ENCODE data around the gene IL15RA. TPM values are rescaled to one million over a fixed set of nuclear protein-coding genes. Genes with fewer than 3 reads are reported as not detected.
"Not testable (repeated sequence)": the region's sequence is repeated elsewhere in the genome, so short reads cannot be mapped to it uniquely, and the experiment has no call there.

IL15RA gene
- total and polyA plus RNA-seq, 12 donors, result 2.8 to 55.8 (median 10.0) TPM

DNA sequence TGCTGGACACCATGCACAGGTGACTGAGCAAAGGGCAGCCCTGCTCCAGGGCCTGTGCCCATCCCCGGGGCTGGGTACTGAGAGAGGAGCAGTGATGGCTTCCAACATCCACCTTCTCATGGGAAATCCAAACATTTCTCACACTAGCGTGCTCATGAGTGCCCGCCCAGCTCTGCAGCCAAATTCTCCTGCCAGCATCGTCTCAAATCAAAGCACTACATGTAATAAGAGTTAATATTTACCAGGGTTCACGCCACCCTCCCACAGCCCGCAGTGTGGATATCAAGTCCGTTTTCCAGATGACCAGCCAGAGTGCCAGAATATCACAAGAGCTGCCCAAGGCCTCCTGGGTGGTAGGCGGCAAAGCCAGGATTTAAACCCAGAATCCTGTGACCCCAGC, 12.1 kb downstream of the IL15RA start:
- intact Hi-C loops (cut with DNase I), result no loop called here
- Histone ChIP-seq H3K4me3 (no peak overlapping the region), H3K36me3 (replicated peaks in 1 of 2) (no peaks in the 10 kb centered on the region), H3K9me3 (replicated peaks in 1 of 3) (no peaks in the 10 kb centered on the region), H3K4me1 (replicated peaks in 1 of 2) (no peaks in the 10 kb centered on the region), H3K27me3 (no peaks in the 10 kb centered on the region), H3K27ac (no peak overlapping the region)
- TF ChIP-seq POLR2A (IDR thresholded peaks at IDR 0.05), result no peak
- no peak for DNase-seq
- 89 to 91% (median 89%) methylated on average over 8 of the region's 8 CpGs for WGBS, 4 donors

DNA sequence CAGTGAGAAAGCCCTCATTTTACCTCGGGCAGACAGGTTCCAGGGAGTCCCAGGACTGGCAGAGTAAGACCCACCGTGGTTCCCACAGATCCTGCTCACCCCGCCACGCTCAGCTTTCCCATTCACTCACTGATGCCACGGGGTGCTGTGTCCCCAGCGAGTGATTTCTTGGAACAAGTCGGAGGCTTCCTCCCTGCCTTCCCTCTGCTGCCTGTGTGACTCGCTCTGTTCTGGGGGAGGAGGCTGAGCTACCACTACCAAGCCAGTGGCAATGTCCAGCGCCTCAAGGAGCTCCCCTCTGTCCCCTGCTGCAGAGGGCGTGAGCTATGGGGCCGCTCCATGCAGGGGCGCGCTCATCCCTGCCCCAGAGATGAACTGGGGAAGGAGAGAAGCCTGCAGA, 12.6 kb downstream of the IL15RA start:
- H3K27me3 ChIP-seq, result no peaks in the 10 kb centered on the region
- intact Hi-C loops (cut with DNase I), result no loop called here
- H3K4me3 ChIP-seq, result no peak overlapping the region
- no peaks in the 10 kb centered on the region for H3K4me1 ChIP-seq (replicated peaks in 1 of 2)
- DNase-seq, result peak in 1 of 7 donors; percentile 38
- H3K36me3 ChIP-seq (replicated peaks in 1 of 2), result peaks cover 0 to 5% of the 10 kb centered on the region in 2 donors
- TF ChIP-seq, protein P1, sequence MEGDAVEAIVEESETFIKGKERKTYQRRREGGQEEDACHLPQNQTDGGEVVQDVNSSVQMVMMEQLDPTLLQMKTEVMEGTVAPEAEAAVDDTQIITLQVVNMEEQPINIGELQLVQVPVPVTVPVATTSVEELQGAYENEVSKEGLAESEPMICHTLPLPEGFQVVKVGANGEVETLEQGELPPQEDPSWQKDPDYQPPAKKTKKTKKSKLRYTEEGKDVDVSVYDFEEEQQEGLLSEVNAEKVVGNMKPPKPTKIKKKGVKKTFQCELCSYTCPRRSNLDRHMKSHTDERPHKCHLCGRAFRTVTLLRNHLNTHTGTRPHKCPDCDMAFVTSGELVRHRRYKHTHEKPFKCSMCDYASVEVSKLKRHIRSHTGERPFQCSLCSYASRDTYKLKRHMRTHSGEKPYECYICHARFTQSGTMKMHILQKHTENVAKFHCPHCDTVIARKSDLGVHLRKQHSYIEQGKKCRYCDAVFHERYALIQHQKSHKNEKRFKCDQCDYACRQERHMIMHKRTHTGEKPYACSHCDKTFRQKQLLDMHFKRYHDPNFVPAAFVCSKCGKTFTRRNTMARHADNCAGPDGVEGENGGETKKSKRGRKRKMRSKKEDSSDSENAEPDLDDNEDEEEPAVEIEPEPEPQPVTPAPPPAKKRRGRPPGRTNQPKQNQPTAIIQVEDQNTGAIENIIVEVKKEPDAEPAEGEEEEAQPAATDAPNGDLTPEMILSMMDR (IDR thresholded peaks at IDR 0.05), result no peak
- H3K9me3 ChIP-seq (replicated peaks in 1 of 3), result no peaks in the 10 kb centered on the region
- 89 to 96% (median 93%) methylated on average over 13 of the region's 13 CpGs for WGBS, 4 donors
- no peak overlapping the region for H3K27ac ChIP-seq

DNA sequence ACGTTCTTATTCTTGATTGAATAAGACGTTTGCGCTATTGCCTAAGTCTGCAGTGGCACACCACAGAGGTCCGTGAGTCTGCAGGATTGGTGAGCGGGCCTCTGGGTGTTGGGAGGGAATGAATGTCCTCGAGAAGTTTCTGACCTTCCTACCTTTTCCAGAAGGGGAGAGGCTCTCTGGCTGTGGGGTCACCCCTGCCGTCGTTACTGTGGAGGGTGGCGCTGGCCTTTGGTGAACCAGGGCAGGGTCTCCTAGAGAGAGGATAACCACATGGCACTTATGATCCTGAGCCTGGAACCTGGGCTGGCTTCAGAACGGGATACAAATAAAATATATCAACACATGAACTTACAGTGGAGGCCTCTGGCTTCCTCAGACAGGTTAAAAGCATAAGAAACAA, 13.8 kb downstream of the IL15RA start:
- Histone ChIP-seq H3K4me3 (no peak overlapping the region), H3K27me3 (no peaks in the 10 kb centered on the region), H3K27ac (no peak overlapping the region), H3K36me3 (replicated peaks in 1 of 2) (peaks cover 0 to 9% of the 10 kb centered on the region in 2 donors), H3K9me3 (replicated peaks in 1 of 3) (no peaks in the 10 kb centered on the region), H3K4me1 (replicated peaks in 1 of 2) (no peaks in the 10 kb centered on the region)
- peak in 1 of 7 donors; percentile 15 for DNase-seq
- intact Hi-C loops (cut with DNase I), result no loop called here
- TF ChIP-seq POLR2A (IDR thresholded peaks at IDR 0.05), result no peak
- TF ChIP-seq, protein P1 (IDR thresholded peaks at IDR 0.05), result no peak
- 80 to 88% (median 84%) methylated on average over 7 to 10 of the region's 10 CpGs for WGBS, 4 donors

DNA sequence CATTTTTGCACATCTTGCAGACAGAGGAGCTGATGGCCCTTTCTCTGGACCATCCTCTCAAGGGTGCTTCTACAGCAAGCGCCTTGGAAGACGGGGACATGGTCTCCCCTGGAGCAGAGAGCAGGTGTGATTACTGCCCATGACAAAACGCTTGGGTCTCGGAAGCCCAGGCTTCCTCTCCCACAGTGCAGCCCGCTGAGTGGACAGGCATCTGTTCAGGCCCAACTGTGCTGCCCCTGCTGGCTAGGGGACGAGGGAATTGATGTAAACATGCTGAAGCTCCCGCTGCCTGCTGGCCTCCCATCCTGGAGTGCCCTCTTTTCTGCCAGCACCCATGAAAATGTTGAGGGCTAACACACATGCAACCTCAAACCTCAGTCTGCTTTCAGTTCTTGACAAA, 14.3 kb downstream of the IL15RA start:
- WGBS, 4 donors, result 89 to 94% (median 92%) methylated on average over 6 to 7 of the region's 7 CpGs
- H3K27ac ChIP-seq, result no peak overlapping the region
- H3K4me3 ChIP-seq, result no peak overlapping the region
- peak in 1 of 7 donors; percentile 41 for DNase-seq
- no peaks in the 10 kb centered on the region for H3K27me3 ChIP-seq
- no peaks in the 10 kb centered on the region for H3K9me3 ChIP-seq (replicated peaks in 1 of 3)
- H3K4me1 ChIP-seq (replicated peaks in 1 of 2), result no peaks in the 10 kb centered on the region
- peaks cover 0 to 9% of the 10 kb centered on the region in 2 donors for H3K36me3 ChIP-seq (replicated peaks in 1 of 2)
- intact Hi-C loops (cut with DNase I), result no loop called here
- TF ChIP-seq, protein P1 (IDR thresholded peaks at IDR 0.05), result no peak
- TF ChIP-seq POLR2A (IDR thresholded peaks at IDR 0.05), result no peak

DNA sequence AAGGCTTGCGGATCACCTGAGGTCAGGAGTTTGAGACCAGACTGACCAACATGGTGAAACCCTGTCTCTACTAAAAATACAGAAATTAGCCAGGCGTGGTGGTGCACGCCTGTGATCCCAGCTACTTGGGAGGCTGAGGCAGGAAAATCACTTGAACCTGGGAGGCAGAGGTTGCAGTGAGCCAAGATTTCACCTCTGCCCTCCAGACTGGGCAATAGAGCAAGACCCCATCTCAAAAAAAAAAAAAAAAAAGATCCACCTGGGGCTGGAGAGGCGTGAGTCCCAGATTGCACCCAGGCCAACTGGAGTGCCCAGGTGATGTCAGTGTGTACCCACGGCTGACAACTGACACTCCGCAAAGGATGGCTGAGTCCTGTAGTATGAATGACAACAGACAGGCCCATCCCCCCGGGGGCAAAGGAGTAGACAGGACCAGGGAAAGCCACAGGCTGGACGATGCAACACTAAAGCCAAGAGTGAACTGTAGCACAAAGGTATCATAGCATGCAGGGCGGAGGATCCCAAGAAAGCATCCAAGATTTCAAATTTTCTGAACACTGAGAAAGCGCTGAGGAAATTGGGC, 14.9 kb downstream of the IL15RA start:
- H3K27me3 ChIP-seq; H3K4me1 ChIP-seq (replicated peaks in 1 of 2); intact Hi-C loops (cut with DNase I); H3K9me3 ChIP-seq (replicated peaks in 1 of 3); H3K36me3 ChIP-seq (replicated peaks in 1 of 2); H3K4me3 ChIP-seq; H3K27ac ChIP-seq: not testable (repeated sequence)
- WGBS, 4 donors, result 91 to 94% (median 93%) methylated on average over 10 of the region's 10 CpGs
- peak in 1 of 7 donors; percentile 34 for DNase-seq

All from adrenal gland (tissue), 12 donors.